Measurements from ENCODE around the gene JAML.
A peak's percentile ranks its signal among the peaks of the same experiment; 100 is the strongest.
"Not testable (repeated sequence)": the region's sequence is repeated elsewhere in the genome, so short reads cannot be mapped to it uniquely, and the experiment has no call there.

The JAML gene

DNA sequence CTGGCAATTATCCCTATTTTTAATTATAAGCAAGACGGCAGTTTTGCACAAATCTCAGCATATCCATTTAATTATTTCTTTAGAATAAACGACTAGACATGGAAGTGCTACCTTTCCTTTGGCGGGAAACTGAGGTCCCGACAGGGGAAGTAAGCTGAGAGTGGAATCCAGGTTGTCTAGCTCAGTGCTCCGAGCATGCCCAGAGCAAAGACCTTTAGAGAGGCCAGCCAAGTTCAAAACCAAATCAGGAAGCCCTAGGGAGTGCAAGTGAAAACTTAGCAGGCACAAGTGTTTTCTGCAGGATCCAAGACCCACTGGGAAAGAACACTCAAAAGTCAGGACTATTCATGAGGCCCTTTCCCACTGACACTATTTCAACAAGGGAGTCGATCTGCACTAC, 25.7 kb downstream of the JAML start:
- H3K4me3 ChIP-seq (ENCODE audit: low read depth, low read length), result no peak overlapping the region

DNA sequence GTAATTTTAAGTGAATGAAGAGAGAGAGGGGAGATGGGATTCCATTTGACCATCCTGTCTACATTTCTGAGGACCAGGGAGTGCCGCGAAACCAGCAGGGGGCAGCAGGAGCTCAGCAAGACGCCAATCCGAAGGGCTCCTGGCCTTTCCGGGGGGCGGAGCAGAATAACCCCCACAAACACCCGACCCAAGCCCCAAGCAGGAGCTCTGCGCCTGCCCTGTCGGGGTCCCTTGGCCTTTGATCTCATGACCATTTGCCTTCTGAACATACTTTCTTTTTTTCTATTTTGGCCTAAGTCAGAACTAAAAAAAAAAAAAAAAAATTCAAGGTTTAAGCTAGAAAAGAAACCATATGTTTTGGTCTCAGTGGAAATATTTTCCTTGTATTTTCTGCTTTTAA, 26.4 kb downstream of the JAML start:
- no peak overlapping the region for H3K4me3 ChIP-seq (ENCODE audit: low read depth, low read length)

DNA sequence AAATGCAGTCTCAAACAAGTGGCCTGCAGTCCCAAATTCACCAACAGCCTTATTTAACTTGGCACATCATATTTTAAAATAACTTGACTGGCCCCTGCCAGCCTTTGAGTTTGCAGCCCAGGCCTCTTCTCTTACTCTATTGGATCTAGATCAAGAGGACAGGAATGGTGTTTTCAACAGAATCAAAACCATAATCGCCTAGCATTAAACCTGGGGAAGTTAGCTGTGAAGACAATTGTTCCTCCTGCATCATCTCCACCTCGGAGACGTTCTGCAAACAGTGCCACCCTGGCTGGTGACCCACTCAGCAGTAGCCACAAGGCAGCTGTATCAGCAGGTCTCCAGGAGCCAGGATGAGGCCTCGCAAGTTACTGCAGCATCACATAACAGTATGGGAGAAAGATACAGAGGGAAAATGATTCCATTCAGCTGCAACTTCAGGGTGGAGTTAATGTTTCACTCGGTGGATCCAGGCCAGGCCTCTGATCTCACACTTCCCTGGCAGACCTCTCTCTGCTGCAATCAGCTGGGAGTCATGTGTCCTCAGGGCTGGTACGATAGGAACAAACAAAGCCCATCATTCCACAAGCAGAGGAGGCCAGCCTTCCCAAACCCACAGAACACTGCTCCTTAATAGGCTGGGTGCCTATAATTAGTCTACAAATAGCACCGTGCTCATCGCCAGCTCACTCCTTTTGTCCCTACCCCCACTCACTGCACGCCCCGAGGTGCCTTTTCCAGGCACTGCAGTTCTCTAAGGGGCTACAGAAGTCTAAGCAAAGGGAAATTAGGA, 29.8 kb downstream of the JAML start:
- H3K4me3 ChIP-seq (ENCODE audit: low read depth, low read length), result no peak overlapping the region

DNA sequence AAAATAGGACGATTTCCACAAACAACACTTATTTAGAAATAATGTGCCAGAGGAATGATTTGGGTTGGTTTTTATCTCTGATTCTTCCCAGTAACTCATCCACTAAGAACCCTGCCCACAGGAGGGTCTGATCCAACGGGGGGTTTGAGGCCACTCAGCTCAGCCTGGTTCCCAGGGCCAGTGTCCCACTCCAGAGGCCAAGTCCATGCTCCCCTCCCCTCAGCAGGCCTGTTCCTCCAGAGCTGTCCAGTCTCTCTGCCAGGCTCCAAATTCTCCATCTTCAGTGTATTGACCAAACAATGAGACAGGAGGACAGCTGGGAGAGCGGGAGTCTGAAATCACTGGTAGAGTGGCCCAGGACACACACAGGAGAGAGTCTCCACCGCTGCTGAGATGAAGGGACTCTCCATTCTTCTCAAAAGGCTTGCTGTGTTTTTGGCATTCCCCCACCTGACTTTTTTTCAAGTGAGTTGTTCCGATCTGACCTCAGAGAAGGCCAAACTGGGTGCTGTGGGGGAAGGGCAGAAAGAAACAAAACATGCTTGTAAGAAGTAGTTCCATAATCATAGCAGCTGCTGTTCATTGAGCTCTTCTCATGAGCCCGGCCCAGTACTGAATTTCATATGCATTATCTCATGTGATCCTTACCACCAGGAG, 30.8 kb downstream of the JAML start:
- no peak overlapping the region for H3K4me3 ChIP-seq (ENCODE audit: low read depth, low read length)

DNA sequence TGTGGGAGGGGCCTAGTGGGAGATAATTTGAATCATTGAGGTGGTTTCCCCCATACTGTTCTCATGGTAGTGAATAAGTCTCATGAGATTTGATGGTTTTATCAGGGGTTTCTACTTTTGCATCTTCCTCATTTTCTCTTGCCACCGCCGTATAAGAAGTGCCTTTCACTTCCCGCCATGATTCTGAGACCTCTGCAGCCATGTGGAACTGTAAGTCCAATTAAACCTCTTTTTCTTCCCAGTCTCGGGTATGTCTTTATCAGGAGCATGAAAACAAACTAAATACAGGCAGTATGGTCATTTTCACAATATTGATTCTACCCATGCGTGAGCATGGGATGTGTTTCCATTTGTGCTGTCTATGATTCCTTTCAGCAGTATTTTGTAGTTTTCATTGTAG, 32.0 kb downstream of the JAML start:
- H3K4me3 ChIP-seq (ENCODE audit: low read depth, low read length), result not testable (repeated sequence)

DNA sequence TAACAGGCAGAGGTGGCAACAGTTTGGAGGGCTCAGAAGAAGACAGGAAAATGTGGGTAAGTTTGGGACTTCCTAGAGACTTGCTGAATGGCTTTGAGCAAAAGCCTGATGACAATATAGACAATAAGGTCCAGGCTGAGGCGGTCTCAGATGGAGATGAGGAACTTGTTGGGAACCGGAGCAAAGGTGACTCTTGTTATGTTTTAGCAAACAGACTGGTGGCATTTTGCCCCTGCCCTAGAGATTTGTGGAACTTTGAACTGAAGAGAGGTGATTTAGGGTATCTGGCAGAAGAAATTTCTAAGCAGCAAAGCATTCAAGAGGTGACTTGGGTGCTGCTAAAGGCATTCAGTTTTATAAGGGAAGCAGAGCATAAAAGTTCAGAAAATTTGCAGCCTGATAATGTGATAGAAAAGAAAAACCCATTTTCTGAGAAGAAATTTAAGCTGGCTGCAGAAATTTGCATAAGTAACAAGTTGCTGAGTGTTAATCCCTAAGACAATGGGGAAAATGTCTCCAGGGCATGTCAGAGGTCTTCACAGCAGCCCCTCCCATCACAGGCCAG, 33.8 kb downstream of the JAML start:
- not testable (repeated sequence) for H3K4me3 ChIP-seq (ENCODE audit: low read depth, low read length)

DNA sequence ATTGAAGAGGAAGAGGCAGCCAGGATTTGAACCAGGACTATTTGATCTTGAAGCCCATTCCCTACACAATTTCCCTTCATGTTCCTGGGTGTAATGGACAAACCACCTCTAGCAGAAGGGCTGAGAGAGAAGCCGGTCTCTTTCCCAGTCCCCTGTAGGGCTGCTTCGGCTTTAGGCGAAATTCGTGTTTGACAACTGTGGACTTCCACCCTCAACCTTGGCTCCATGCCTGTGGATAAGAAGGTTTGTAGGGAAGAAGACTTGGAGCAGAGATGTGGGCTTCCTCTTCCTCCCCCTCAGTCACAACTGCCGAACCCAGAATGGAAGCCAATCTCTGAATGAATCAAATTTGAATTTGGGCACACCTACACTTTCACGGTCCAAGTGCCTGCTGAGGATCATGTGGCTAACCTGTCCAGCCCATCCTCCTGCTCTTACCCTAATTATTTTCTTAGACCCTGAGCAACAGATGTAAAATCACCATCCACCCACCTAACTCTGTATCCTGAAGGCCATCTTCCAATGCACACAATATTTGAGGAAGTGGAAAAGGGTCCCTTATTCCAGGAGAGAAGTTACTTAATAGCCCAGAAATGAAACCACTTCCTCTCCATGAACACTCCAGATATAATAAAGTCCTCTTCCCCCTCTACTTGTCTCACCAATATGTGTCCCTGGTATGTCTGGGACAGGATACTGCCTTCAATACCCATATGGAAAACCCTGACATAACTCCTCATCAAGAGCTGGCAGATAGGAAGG, 38.3 kb downstream of the JAML start:
- H3K4me3 ChIP-seq (ENCODE audit: low read depth, low read length), result no peak overlapping the region

DNA sequence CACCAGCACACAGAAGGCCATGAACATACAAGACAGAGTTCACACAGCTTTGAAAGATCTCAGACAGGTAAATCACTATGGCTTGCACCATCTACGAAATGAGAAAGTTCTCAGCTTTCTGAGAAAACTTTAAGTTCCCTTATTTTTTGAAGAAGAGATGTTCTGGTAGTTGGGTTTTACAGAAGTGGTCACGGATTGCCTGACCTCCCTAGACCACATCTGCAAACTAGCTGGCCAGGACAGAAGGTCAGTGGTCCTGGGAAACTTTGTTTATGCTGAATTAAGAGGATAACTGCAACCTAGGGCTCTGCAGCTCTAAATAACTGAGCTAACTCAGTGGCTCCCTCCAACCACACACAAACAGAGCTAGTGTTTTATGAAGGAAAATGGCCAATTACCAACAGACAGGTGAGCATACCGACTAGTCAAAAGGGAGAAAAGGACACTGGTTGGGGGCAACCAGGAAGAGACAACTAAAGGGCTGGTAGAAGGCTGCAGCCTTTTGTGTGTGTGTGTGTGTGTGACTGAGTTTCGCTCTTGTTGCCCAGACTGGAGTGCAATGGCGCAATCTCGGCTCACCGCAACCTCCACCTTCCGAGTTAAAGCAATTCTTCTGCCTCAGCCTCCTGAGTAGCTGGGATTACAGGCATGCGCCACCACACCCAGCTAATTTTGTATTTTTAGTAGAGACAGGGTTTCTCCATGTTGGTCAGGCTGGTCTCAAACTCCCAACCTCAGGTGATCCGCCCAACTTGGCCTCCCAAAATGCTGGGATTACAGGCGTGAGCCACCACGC, 39.8 kb downstream of the JAML start:
- no peak overlapping the region for H3K4me3 ChIP-seq (ENCODE audit: low read depth, low read length)

DNA sequence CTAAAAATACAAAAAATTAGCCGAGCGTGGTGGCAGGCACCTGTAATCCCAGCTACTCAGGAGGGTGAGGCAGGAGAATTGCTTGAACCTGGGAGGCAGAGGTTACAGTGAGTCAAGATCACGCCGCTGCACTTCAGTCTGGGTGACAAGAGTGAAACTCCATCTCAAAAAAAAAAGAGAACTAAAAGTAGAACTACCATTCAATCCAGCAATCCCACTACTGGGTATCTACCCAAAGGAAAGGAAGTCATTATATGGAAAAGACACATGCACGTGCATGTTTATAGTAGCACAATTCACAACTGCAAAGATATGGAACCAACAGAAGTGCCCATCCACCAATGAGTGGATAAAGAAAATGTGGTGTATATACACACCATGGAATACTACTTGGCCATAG, 41.1 kb downstream of the JAML start:
- not testable (repeated sequence) for H3K4me3 ChIP-seq (ENCODE audit: low read depth, low read length)

DNA sequence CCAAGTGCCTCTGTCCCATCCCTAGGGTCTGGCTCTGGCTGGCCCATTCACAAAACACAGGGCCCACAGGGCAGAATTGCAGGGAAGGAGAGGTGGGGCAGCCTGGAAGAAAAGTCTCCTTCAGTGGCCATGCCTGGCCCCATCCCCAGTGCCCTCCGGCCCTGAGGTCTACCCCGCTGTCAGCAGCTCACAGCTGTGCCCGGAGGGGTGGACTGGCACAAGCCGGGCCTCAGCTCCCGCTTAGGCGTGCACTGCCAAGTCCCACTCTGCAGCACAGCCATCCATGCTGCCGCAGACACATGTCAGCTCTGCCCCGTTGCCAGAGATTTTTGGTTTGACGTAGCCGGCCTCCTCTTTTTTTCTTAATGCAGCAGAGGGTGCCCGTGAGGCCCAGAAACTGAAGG, 44.5 kb downstream of the JAML start:
- no peak overlapping the region for H3K4me3 ChIP-seq (ENCODE audit: low read depth, low read length)

DNA sequence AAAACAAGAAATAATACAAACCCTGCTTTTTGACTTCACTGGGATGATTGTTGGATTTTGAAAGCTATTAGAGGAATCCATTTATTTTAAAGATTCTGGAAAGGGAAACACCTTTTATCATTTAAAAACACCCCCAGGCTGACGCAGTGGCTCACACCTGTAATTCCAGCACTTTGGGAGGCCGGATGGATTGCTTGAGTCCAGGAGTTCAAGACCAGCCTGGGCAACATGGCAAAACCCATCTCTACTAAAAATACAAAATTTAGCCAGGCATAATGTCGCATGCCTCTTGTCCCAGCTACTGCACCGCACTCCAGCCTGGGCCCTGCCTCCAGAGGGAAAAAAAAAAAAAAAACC, 48.1 kb downstream of the JAML start:
- H3K4me3 ChIP-seq (ENCODE audit: low read depth, low read length), result no peak overlapping the region

DNA sequence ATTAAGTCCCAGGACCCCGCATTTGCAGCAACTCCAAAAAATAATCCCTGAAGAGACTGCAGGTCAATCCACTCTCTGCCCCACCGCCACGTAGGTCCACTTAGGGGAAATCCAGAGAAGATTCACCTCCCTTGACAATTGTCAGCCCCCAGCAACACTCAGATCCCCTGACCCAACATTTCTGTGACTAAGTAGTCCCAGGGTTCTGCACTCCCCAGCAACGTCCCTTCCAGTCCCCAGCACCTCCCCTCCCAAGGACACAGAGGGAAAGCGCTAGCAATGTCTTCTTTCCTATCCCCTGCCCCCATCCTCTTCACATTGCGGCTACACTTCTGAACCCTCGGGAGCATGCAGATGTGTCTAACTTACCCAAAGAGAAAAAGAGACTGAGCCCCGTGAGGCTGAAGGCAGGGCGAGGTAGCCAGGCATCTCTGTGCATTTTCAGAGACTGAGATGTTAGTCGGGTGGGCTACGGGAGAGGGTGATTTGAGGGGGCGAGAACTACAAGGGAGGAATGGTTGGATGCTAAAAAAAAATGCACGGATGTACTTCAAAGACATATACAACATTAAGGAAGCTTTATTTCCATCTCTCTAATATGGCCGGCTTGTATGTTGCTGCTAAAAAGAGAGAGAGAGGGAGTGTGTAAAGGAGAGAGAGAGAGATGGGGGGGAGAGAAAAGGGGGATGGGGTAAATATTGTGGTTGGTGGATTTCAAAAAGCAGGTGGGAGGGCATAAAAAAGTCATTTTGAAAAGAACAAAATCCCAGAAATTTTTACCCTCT, 48.6 kb downstream of the JAML start, which contains the start of gene SCN2B:
Gene SCN2B (minus strand): TSS at position 647 of the 785 bp plus-strand sequence. CDS start 208 bp downstream, at position 439.
- peak within 1 kb of the TSS; percentile 56 for H3K4me3 ChIP-seq (ENCODE audit: low read depth, low read length)

DNA sequence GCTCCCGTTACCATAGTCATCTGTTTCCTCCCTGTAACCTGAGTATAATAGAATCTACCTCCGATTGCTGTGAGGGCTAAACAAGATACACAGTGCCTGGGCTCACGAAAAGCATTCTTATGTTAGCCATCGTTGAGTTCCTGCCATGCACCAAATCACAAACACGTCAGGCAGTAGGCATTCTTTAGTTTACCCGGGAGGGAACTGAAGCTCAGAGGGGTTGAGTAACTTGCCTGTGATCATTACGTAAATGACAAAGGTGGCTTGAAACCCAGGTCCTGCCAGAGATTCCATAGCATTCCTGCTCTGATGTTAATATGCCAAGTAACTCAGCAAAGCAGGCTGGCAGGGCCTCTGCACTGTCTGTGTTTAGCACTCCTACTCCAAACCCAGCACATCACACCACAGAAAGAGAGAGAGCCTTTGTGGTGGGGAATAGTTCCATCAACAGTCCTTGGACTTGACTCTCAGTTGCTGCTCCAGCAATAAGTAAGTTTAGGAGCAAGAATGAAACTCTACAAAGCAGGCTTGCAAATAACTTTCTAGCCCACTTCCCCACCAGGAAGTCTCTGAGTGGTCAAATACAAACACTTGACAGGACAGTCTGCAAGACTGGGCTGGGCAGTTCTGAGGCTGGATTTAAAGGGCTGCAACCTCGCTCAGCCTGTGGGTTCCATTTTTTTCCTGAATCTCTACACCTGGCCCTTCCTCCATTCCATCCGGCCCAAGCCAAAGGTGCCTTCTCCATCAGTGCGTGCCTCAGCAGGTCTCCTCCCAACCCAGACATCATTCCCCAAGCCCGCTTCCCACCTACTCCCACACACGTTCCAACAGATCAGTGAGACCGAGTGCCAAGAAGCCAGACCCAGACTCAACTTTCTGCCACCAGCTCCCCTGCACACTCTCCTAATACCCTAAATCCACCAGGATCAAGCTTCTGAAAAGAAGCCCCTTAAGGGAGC, 49.5 kb downstream of the JAML start:
- no peak overlapping the region for H3K4me3 ChIP-seq (ENCODE audit: low read depth, low read length)

DNA sequence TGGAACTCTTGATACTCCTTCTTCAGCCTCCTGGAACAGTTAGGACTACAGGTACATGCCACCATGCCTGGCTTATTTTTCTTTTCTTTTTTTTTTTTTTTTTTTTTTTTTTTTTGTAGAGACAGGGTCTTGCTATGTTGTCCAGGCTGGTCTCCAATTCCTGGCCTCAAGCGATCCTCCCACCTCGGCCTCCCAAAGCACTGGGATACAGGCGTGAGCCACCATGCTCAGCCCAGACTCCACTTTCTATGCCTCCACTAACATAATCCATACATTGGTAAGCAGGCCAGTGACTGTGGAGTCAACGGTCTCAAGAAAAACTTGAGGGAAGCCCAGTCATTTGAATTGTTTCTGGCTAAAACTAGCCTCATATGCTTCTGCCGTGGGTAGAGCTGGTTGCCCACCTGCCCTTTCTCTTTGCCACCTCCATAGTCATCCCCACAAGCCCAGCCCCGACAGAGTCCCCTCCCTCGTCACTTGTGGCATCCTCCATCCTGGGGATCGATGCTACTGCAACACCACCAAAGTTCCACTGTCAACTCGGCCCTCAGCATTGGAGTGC, 50.7 kb downstream of the JAML start:
- no peak overlapping the region for H3K4me3 ChIP-seq (ENCODE audit: low read depth, low read length)

DNA sequence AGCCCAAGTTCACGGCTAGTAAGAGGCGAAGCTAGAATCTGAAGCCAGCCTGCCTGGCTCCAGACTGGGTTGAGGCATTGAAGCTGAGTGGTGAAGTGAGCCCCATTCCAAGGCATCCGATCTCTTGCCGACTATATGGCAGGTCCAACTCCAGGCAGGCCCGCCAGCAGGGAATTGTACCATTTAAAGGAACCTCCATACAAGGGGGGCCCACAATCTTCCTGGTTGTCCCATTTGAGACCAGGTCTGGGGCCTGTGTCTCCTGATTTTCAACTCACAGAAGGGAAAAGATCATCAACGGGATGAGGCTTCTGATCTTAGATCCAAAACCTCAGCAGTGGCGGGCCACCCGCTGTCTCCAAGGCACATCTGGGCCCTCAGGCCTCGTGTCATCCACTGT, 52.5 kb downstream of the JAML start:
- no peak overlapping the region for H3K4me3 ChIP-seq (ENCODE audit: low read depth, low read length)

DNA sequence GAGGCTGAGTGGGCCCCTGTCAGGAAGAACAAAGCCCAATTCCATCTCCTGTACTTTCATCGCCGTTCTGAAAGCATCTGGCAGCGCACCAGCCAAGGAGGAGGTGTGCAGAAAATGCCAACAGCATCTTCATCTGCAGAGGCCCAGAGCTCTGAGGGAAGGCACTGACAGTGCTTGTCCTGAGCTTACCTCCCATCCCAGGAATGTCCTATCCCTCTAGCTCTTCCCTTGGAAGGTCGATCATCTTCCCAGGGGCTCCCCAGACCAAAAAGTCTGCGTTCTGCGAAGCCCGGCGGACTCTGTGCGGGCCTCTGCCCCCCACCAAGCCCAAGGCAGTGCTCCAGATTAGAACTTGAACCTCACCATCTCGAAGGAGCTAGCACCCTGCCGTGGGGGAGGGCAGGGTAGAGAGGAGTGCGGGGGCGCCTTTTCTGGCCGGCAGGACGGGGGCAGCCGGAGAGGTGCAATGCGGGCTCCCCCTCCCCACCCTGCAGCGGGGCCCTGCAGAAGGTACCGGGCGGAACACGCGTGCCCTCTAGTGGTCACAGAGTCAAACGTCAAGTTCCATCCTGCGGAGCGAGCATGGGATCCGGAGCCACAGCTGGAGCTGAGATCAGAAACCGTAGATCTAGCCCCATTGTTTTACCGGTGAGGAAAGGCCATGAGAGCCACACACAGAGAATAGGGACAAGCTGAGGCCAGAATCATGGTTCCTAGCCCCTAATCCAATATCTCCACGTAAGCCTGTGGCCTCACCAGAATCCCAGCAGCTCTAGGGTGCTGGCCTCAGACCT, 53.3 kb downstream of the JAML start:
- peak overlapping the region; percentile 57 for H3K4me3 ChIP-seq (ENCODE audit: low read depth, low read length)

DNA sequence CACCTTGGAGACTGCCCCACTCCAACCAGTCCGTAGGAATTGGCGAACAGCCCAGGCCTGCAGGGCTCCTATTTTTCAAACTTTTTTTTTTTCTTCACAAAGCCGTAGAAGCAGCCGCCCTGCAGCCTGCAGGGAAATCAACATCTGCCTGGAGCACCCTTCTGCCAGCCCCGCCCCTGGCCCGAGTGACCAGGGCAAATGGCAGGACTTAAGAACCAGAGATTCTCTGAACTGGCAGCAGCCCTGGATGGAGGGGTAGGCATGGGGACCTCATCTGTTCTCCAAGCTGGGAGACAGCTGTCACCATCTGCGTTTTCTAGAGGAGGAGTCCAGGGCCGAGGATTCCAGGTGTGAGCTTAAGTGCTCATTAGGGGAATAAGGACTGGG, 53.9 kb downstream of the JAML start:
- no peak overlapping the region for H3K4me3 ChIP-seq (ENCODE audit: low read depth, low read length)

DNA sequence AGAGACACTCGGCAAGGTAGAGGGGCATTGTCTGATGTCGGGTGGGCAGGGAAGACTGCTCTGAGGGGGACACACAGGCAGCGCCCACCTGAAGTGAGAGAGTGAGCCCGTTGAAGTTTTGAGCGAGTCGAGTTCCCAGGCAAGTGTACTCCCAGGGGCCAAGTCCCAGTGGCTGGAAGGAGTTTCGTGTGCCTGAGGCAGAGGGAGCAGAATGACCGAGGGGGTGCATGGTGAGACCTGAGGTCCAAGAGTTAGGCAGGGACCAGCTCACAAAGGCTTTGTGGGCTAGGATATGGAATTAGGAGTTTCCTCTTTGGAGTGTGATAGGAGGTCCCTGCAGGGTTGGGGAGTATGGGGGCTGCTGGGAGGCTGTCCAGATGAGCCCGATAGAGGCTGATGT, 54.6 kb downstream of the JAML start:
- no peak overlapping the region for H3K4me3 ChIP-seq (ENCODE audit: low read depth, low read length)

Measured in iPS-11a (cell line).